Measurements from ENCODE around the gene FERMT2. TPM values are rescaled to one million over a fixed set of nuclear protein-coding genes. Genes with fewer than 3 reads are reported as not detected.
A peak's percentile ranks its signal among the peaks of the same experiment; 100 is the strongest.

FERMT2 gene
- total and polyA plus RNA-seq, 9 of the 15 experiments (the other 6 are each of a cell fraction or from before 2014, with no cell fraction given) = 0.10 to 1.3 (median 0.40) TPM

GRCh38 chr14:52951681-52952554, 1.1 kb upstream of the FERMT2 start:
- BruUV-seq (replicated peaks) = no TSS peak
- Histone ChIP-seq H3K9ac (ENCODE audit: insufficient read depth in 1 of 2, low read depth in 2 of 2, low read length in 2 of 2) (no peak overlapping the region), H3K9me1 (ENCODE audit: control insufficient read depth, insufficient read depth, low read length) (no peaks in the 10 kb centered on the region), H3K27me3 (ENCODE audit: control insufficient read depth in 2 of 2, insufficient read depth in 2 of 2, low read length in 2 of 2) (peaks cover 15 to 16% of the 10 kb centered on the region in 2 experiments), H3K36me3 (ENCODE audit: control insufficient read depth, insufficient read depth, low read length) (no peaks in the 10 kb centered on the region), H3K79me2 (ENCODE audit: control insufficient read depth, insufficient read depth, low read length) (no peaks in the 10 kb centered on the region), H3K4me1 (replicated peaks in 1 of 2; ENCODE audit: control insufficient read depth in 2 of 2, insufficient read depth in 2 of 2, low read length in 2 of 2) (peaks cover 0 to 14% of the 10 kb centered on the region in 2 experiments; a peak in 2 of 5 replicates), H3K27ac (ENCODE audit: extremely low read depth, low read depth, low read length) (no peak overlapping the region), H2AFZ (ENCODE audit: low read depth, low read length) (peak overlapping the region; percentile 55), H3K4me3 (peak overlapping the region; percentile 37), H3K4me2 (ENCODE audit: insufficient read depth, low read length) (peak overlapping the region; percentile 50), H4K20me1 (replicated peaks; ENCODE audit: control insufficient read depth, insufficient read depth, low read length) (peaks cover 4% of the 10 kb centered on the region; the same call in 1 of the 2 replicates), H3K9me3 (replicated peaks; ENCODE audit: control insufficient read depth, insufficient read depth, low read depth, low read length) (no peaks in the 10 kb centered on the region)
- in situ Hi-C loops (cut with MboI) = no loop called here
- intact Hi-C loops (cut with micrococcal nuclease) = loop anchor here (10.0 kb wide), 1 partner anchor 657 kb away; no protein-coding TSS in a partner anchor
- ATAC-seq = peak; percentile 66
- FAIRE-seq = no peak
- ChIA-PET CTCF (ENCODE audit: low intra/inter-chr PET ratio) (no interaction called here), POLR2A (interaction anchor here (0.6 kb wide), 1 partner anchor 17 kb away, joined by 3 read pairs; no protein-coding TSS in a partner anchor)
- no peak for TF ChIP-seq ZNF668 (CRISPR knock-in tag; IDR thresholded peaks at IDR 0.05)
- TF ChIP-seq CTCF (IDR thresholded peaks at IDR 0.05 in 2 of 3, conservative IDR thresholded peaks at IDR 0.05 in 1 of 3; ENCODE audit: insufficient read depth in 2 of 3, low read depth in 1 of 3, low read length in 3 of 3) = peak in 1 of 3 experiments; percentile 22; a peak in 1 of 6 replicates
- peak; percentile 31; the same call in 1 of the 2 replicates for TF ChIP-seq CTBP1 (IDR thresholded peaks at IDR 0.05; ENCODE audit: borderline replicate concordance)
- TF ChIP-seq MAFK (IDR thresholded peaks at IDR 0.05; ENCODE audit: low read length) = peak; percentile 9; the same call in 1 of the 2 replicates
- TF ChIP-seq SNAPC5 (CRISPR knock-in tag; IDR thresholded peaks at IDR 0.05) = no peak
- 6% methylated on average over 15 of the region's 15 CpGs for WGBS (ENCODE audit: insufficient coverage, low coverage, missing lambda C conversion rate)
- DNase-seq (ENCODE audit: extremely low read depth in 1 of 4, low spot score in 3 of 4) = peak in 3 of 4 experiments; percentile 8 to 27 (median 18)

All from K562 (cell line).